ENCODE results near the gene HLA-DPB1.
"Not testable (repeated sequence)": the region's sequence is repeated elsewhere in the genome, so short reads cannot be mapped to it uniquely, and the experiment has no call there.

Gene HLA-DPB1

GRCh38 chr6:33061987-33062386 lies 13.8 kb upstream of the HLA-DPB1 start:
- no peak overlapping the region for H3K9ac ChIP-seq (ENCODE audit: low read length)
- peak; percentile 81 for DNase-seq

GRCh38 chr6:33063435-33063834 lies 12.4 kb upstream of the HLA-DPB1 start:
- H3K27me3 ChIP-seq (replicated peaks; ENCODE audit: insufficient read depth, low read length); H3K9ac ChIP-seq (ENCODE audit: low read length); DNase-seq; H3K4me2 ChIP-seq (ENCODE audit: low read depth, low read length); H3K36me3 ChIP-seq (replicated peaks; ENCODE audit: insufficient read depth, low read length); H3K9me3 ChIP-seq (replicated peaks; ENCODE audit: insufficient read depth, low read length); H3K79me2 ChIP-seq (ENCODE audit: low read length); H3K4me1 ChIP-seq (ENCODE audit: low read length); H3K27ac ChIP-seq (ENCODE audit: low read length); H3K4me3 ChIP-seq (ENCODE audit: low read length); H4K20me1 ChIP-seq (ENCODE audit: insufficient read depth, low read length); H3F3A ChIP-seq (ENCODE audit: insufficient read depth, low read length); H3K9me2 ChIP-seq (replicated peaks; ENCODE audit: insufficient read depth, low read length); H2AFZ ChIP-seq (ENCODE audit: low read length): not testable (repeated sequence)

More at GRCh38 chr6:33061987-33062386, 13.8 kb upstream of the HLA-DPB1 start:
- H4K20me1 ChIP-seq (ENCODE audit: insufficient read depth, low read length), result no peaks in the 10 kb centered on the region
- H3K27me3 ChIP-seq (replicated peaks; ENCODE audit: insufficient read depth, low read length), result no peaks in the 10 kb centered on the region
- no peaks in the 10 kb centered on the region for H3K36me3 ChIP-seq (replicated peaks; ENCODE audit: insufficient read depth, low read length)
- H3K4me3 ChIP-seq (ENCODE audit: low read length), result no peak overlapping the region
- peaks cover 10% of the 10 kb centered on the region for H3K4me1 ChIP-seq (ENCODE audit: low read length)
- peak overlapping the region; percentile 19; the same call in 1 of the 2 replicates for H3K27ac ChIP-seq (ENCODE audit: low read length)
- H3K4me2 ChIP-seq (ENCODE audit: low read depth, low read length), result no peak overlapping the region
- peaks cover 7% of the 10 kb centered on the region; the same call in 1 of the 2 replicates for H3F3A ChIP-seq (ENCODE audit: insufficient read depth, low read length)
- no peak for TF ChIP-seq EZH2phosphoT487 (IDR thresholded peaks at IDR 0.05; ENCODE audit: low read length)
- TF ChIP-seq CTCF (IDR thresholded peaks at IDR 0.05; ENCODE audit: low read length), result no peak
- no peak for TF ChIP-seq EZH2 (optimal IDR thresholded peaks at IDR 0.05; ENCODE audit: low read depth, low read length)
- H3K79me2 ChIP-seq (ENCODE audit: low read length), result no peaks in the 10 kb centered on the region
- H3K9me3 ChIP-seq (replicated peaks; ENCODE audit: insufficient read depth, low read length), result no peaks in the 10 kb centered on the region
- H2AFZ ChIP-seq (ENCODE audit: low read length), result no peak overlapping the region
- no peaks in the 10 kb centered on the region for H3K9me2 ChIP-seq (replicated peaks; ENCODE audit: insufficient read depth, low read length)

DNA sequence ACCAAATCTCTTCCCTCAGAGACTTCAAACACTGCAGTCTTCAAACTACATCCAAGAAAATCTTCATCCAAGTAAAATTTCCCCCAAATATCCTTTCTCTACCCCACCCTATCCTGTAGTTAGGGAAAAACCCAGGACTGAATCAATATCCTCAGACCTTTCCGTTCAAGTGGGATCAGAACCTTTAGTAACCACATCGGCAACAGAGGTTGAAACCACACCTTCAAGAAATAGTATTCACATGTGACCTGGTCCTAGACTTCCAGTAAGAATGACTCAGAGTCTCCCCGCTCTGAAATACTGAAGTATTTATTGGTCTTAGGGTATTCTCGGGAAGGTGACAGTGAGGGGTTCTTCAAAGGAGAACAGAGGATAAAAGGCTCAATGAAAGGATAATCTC lies 11.1 kb upstream of the HLA-DPB1 start:
- H4K20me1 ChIP-seq (ENCODE audit: insufficient read depth, low read length), result no peaks in the 10 kb centered on the region
- no peak overlapping the region for H2AFZ ChIP-seq (ENCODE audit: low read length)
- TF ChIP-seq EZH2phosphoT487 (IDR thresholded peaks at IDR 0.05; ENCODE audit: low read length) (no peak), CTCF (IDR thresholded peaks at IDR 0.05; ENCODE audit: low read length) (no peak), EZH2 (optimal IDR thresholded peaks at IDR 0.05; ENCODE audit: low read depth, low read length) (no peak)
- no peak overlapping the region for H3K4me3 ChIP-seq (ENCODE audit: low read length)
- no peak for DNase-seq
- H3K4me2 ChIP-seq (ENCODE audit: low read depth, low read length), result no peak overlapping the region
- H3F3A ChIP-seq (ENCODE audit: insufficient read depth, low read length), result peaks cover 7% of the 10 kb centered on the region; the same call in 1 of the 2 replicates
- H3K27me3 ChIP-seq (replicated peaks; ENCODE audit: insufficient read depth, low read length), result no peaks in the 10 kb centered on the region
- H3K9ac ChIP-seq (ENCODE audit: low read length), result no peak overlapping the region
- H3K9me3 ChIP-seq (replicated peaks; ENCODE audit: insufficient read depth, low read length), result no peaks in the 10 kb centered on the region
- no peak overlapping the region for H3K27ac ChIP-seq (ENCODE audit: low read length)
- no peaks in the 10 kb centered on the region for H3K9me2 ChIP-seq (replicated peaks; ENCODE audit: insufficient read depth, low read length)
- no peaks in the 10 kb centered on the region for H3K79me2 ChIP-seq (ENCODE audit: low read length)
- H3K4me1 ChIP-seq (ENCODE audit: low read length), result peaks cover 10% of the 10 kb centered on the region
- H3K36me3 ChIP-seq (replicated peaks; ENCODE audit: insufficient read depth, low read length), result no peaks in the 10 kb centered on the region

DNA sequence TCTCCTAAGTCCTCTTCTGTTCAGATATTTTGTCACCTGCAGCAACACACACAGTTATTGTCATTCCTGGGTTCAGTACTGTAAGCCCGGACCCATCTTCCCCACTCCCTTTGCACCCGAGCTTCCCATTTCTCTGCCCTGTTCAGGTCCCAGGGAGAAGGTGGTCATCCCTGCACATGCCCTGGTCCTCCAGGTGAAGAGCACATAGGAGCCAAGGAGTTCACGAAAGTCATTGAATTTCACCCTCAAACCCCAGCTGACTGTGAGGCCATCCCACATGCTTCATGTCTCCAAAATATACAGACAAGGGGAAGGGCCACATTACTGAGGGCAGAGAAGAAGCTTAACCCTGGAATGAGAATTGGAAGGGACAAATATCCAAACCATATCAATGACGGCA lies 10.5 kb upstream of the HLA-DPB1 start:
- no peak for DNase-seq
- H3K9me3 ChIP-seq (replicated peaks; ENCODE audit: insufficient read depth, low read length), result no peaks in the 10 kb centered on the region
- H3K9ac ChIP-seq (ENCODE audit: low read length), result no peak overlapping the region
- H3K4me2 ChIP-seq (ENCODE audit: low read depth, low read length), result no peak overlapping the region
- no peak overlapping the region for H3K4me3 ChIP-seq (ENCODE audit: low read length)
- no peaks in the 10 kb centered on the region for H3K36me3 ChIP-seq (replicated peaks; ENCODE audit: insufficient read depth, low read length)
- H3K27me3 ChIP-seq (replicated peaks; ENCODE audit: insufficient read depth, low read length), result no peaks in the 10 kb centered on the region
- H4K20me1 ChIP-seq (ENCODE audit: insufficient read depth, low read length), result no peaks in the 10 kb centered on the region
- H3K27ac ChIP-seq (ENCODE audit: low read length), result no peak overlapping the region
- H3F3A ChIP-seq (ENCODE audit: insufficient read depth, low read length), result peaks cover 7% of the 10 kb centered on the region; the same call in 1 of the 2 replicates
- no peaks in the 10 kb centered on the region for H3K9me2 ChIP-seq (replicated peaks; ENCODE audit: insufficient read depth, low read length)
- no peak overlapping the region for H2AFZ ChIP-seq (ENCODE audit: low read length)
- TF ChIP-seq CTCF (IDR thresholded peaks at IDR 0.05; ENCODE audit: low read length) (no peak), EZH2phosphoT487 (IDR thresholded peaks at IDR 0.05; ENCODE audit: low read length) (no peak), EZH2 (optimal IDR thresholded peaks at IDR 0.05; ENCODE audit: low read depth, low read length) (no peak)
- H3K79me2 ChIP-seq (ENCODE audit: low read length), result no peaks in the 10 kb centered on the region
- peaks cover 10% of the 10 kb centered on the region for H3K4me1 ChIP-seq (ENCODE audit: low read length)
